HepG2 (cell line): ENCODE measurements around the gene ZBTB17. TPM values are rescaled to one million over a fixed set of nuclear protein-coding genes. Genes with fewer than 3 reads are reported as not detected.

Source experiments
- ISL2 ChIP-seq: sonication (generic); formaldehyde crosslinking; IDR thresholded peaks from 2 replicates; pipeline ENCODE4 v1.5.0; 2020; ENCODE audit warnings: missing genetic modification reagents
- PRDM15 ChIP-seq: sonication (generic); formaldehyde crosslinking; IDR thresholded peaks from 2 replicates; pipeline ENCODE4 v1.4.0; 2020; ENCODE audit warnings: missing genetic modification reagents
- TBP ChIP-seq: sonication (generic); formaldehyde crosslinking; IDR thresholded peaks from 2 replicates; pipeline ENCODE4 v1.5.0; 2020; ENCODE audit warnings: missing genetic modification reagents
- THAP8 ChIP-seq: sonication (generic); formaldehyde crosslinking; IDR thresholded peaks from 2 replicates; pipeline ENCODE4 v1.5.1; 2020; ENCODE audit warnings: missing genetic modification reagents, mild to moderate bottlenecking, borderline replicate concordance
- ZBTB10 ChIP-seq: sonication (generic); formaldehyde crosslinking; IDR thresholded peaks from 2 replicates; pipeline ENCODE4 v1.4.0; 2020; ENCODE audit warnings: missing genetic modification reagents, borderline replicate concordance
- ZBTB33 ChIP-seq: sonication (generic); formaldehyde crosslinking; IDR thresholded peaks from 2 replicates; pipeline ENCODE4 v1.4.0; 2020; ENCODE audit warnings: missing genetic modification reagents
- ZBTB37 ChIP-seq: sonication (generic); formaldehyde crosslinking; IDR thresholded peaks from 2 replicates; pipeline ENCODE4 v1.4.0; 2020; ENCODE audit warnings: mild to moderate bottlenecking, missing genetic modification reagents
- ZFAT ChIP-seq: sonication (generic); formaldehyde crosslinking; conservative IDR thresholded peaks from 2 replicates; pipeline ENCODE4 v1.8.1; 2023; ENCODE audit warnings: missing genetic modification reagents, inconsistent platforms
- ZNF234 ChIP-seq: sonication (generic); formaldehyde crosslinking; conservative IDR thresholded peaks from 2 replicates; pipeline ENCODE4 v1.5.1; 2020; ENCODE audit warnings: mild to moderate bottlenecking, missing genetic modification reagents
- ZNF512B ChIP-seq: sonication (generic); formaldehyde crosslinking; IDR thresholded peaks from 2 replicates; pipeline ENCODE4 v1.5.1; 2020; ENCODE audit warnings: missing genetic modification reagents, mild to moderate bottlenecking, borderline replicate concordance
- ZNF780A ChIP-seq: sonication (generic); formaldehyde crosslinking; IDR thresholded peaks from 2 replicates; pipeline ENCODE4 v1.8.0; 2022; ENCODE audit warnings: mild to moderate bottlenecking, missing genetic modification reagents, moderate library complexity
- polyA plus RNA-seq, 8 experiments: library from polyadenylated mRNA; depleted of rRNA in 3 of 8; stranded (reverse) in 7 of 8; unstranded in 1 of 8; fragments of >200 nt; fragmentation: Illumina TruSeq in 4 of 8; extraction: Trizol in 4 of 8; gene quantifications; 2 replicates each; pipeline versions ENCODE4 v1.2.1 to v1.2.3, GENCODE V29; 2011 to 2016; ENCODE audit warnings: low read depth in 4 of 8, missing spikeins in 1 of 8, mixed read lengths in 1 of 8; ENCODE audit not compliant: insufficient read depth in 1 of 8
- total RNA-seq, 5 experiments: library from RNA; depleted of rRNA; stranded (reverse); fragments of >200 nt; fragmentation: Illumina TruSeq; extraction: Trizol; gene quantifications; 2 replicates each; pipeline ENCODE4 v1.2.3, GENCODE V29; 2016; ENCODE audit warnings: low read depth in 1 of 5

ZBTB17 gene
- total and polyA plus RNA-seq, 2 of the 13 experiments (the other 11 are each of a cell fraction or from before 2014, with no cell fraction given), result 16.7 to 17.0 TPM

- TF ChIP-seq ZBTB10 (no peak), ZNF780A (CRISPR knock-in tag) (no peak), ZNF234 (no peak), ZBTB33 (0 out of 2 replicates have a peak, but pooled peaks have one; percentile 40), ZFAT (CRISPR knock-in tag) (no peak), TBP (CRISPR knock-in tag) (no peak), PRDM15 (no peak), ISL2 (CRISPR knock-in tag) (no peak), THAP8 (CRISPR knock-in tag) (no peak), ZNF512B (CRISPR knock-in tag) (no peak), ZBTB37 (CRISPR knock-in tag) (no peak)
Observed at GRCh38 chr1:15994590-15995351, 18.9 kb upstream of the ZBTB17 start (continued).
